ENCODE data around the gene NPM1. TPM values are rescaled to one million over a fixed set of nuclear protein-coding genes. Genes with fewer than 3 reads are reported as not detected.

Gene NPM1
- total RNA-seq, 1 experiment from 2014 or later, result 4,548 TPM

DNA sequence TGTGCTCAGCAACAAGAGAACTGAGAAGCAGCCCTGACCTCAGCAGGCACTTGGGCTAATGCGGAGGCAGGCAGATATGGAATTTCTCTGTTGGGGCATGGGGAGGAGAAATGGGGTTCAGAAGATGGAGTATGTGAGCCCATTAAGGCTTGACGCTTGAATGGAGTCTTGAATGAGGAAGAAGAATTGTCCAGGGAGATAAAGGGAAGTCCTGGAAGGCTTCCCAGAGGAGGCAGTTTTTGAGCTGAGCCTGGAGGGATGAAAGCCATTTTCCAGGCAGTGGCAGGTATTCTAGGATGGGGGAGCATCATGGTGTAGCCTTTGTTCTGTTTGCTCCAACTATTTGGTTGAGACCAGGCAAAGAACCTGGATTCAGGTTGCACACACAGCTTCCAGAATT is 66.3 kb downstream of the NPM1 start:
- Mint-ChIP-seq H3K36me3 (ENCODE audit: insufficient read depth, unreplicated experiment) (no peaks in the 10 kb centered on the region), H3K4me3 (ENCODE audit: unreplicated experiment) (no peak overlapping the region), H3K27me3 (ENCODE audit: insufficient read depth, unreplicated experiment) (peaks cover 4% of the 10 kb centered on the region), H3K4me1 (ENCODE audit: insufficient read depth, unreplicated experiment) (no peaks in the 10 kb centered on the region), H3K27ac (ENCODE audit: low read depth, unreplicated experiment) (no peak overlapping the region), H3K9me3 (ENCODE audit: unreplicated experiment) (no peaks in the 10 kb centered on the region)
- POLR2A ChIA-PET, result interaction anchor here (1.0 kb wide), 1 partner anchor 10 kb away, joined by 5 read pairs; no protein-coding TSS in a partner anchor
- CTCF ChIA-PET, result interaction anchor here (0.6 to 1.2 kb wide), 4 partner anchors 21 to 654 kb away, joined by 3 read pairs; no protein-coding TSS in a partner anchor
- no TSS peak for BruUV-seq (replicated peaks)
- TF ChIP-seq, protein P1, sequence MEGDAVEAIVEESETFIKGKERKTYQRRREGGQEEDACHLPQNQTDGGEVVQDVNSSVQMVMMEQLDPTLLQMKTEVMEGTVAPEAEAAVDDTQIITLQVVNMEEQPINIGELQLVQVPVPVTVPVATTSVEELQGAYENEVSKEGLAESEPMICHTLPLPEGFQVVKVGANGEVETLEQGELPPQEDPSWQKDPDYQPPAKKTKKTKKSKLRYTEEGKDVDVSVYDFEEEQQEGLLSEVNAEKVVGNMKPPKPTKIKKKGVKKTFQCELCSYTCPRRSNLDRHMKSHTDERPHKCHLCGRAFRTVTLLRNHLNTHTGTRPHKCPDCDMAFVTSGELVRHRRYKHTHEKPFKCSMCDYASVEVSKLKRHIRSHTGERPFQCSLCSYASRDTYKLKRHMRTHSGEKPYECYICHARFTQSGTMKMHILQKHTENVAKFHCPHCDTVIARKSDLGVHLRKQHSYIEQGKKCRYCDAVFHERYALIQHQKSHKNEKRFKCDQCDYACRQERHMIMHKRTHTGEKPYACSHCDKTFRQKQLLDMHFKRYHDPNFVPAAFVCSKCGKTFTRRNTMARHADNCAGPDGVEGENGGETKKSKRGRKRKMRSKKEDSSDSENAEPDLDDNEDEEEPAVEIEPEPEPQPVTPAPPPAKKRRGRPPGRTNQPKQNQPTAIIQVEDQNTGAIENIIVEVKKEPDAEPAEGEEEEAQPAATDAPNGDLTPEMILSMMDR (IDR thresholded peaks at IDR 0.05; ENCODE audit: unreplicated experiment), result no peak
- DNase-seq (ENCODE audit: unreplicated experiment), result no peak
- intact Hi-C loops (cut with micrococcal nuclease), result no loop called here

DNA sequence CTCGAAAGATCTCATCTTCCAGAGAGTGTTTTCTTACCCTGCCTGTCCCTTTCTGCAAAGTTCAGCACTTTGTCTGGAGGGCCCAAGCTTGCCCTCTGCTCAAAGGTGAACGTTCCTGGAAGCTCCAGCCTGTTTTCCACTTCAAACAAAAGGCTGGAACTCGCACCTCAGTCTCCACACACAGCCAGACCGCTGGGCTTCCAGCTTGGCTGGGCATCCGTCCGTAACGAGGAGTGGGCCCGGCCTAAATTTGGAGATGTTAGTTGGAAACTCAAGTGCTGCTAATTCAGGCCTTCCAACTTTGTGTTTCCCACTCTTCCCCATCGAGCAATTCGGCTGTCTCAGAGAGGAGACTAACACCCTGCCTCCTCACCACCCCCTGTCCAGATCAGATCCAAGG is 66.9 kb downstream of the NPM1 start:
- TF ChIP-seq, protein P1 (IDR thresholded peaks at IDR 0.05; ENCODE audit: unreplicated experiment), result no peak
- CTCF ChIA-PET, result interaction anchor here (0.6 to 0.8 kb wide), 5 partner anchors 12 to 653 kb away, joined by 3 read pairs; no protein-coding TSS in a partner anchor
- Mint-ChIP-seq H3K36me3 (ENCODE audit: insufficient read depth, unreplicated experiment) (no peaks in the 10 kb centered on the region), H3K27me3 (ENCODE audit: insufficient read depth, unreplicated experiment) (peaks cover 9% of the 10 kb centered on the region), H3K4me3 (ENCODE audit: unreplicated experiment) (no peak overlapping the region), H3K9me3 (ENCODE audit: unreplicated experiment) (no peaks in the 10 kb centered on the region), H3K27ac (ENCODE audit: low read depth, unreplicated experiment) (no peak overlapping the region), H3K4me1 (ENCODE audit: insufficient read depth, unreplicated experiment) (no peaks in the 10 kb centered on the region)
- POLR2A ChIA-PET, result no interaction called here
- no TSS peak for BruUV-seq (replicated peaks)
- DNase-seq (ENCODE audit: unreplicated experiment), result no peak
- intact Hi-C loops (cut with micrococcal nuclease), result no loop called here

DNA sequence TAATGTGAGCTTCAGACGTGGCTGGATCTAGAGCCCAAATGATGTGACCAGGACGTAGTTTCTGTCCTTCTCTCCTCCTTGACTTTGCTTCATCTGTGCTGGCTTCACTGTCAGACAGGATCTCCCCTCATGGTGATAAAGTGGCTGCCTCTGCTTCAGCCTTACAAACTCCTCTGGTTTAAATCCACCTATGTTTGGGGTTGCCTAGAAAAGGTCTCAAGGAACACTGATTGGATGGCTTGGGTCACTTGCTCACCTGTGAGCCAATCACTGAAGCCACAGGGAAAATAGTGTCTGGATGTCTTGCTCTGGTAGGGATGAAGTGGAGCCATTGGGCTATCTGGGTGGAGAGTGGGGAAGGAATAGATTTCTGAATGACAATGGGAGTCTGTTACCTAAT is 67.9 kb downstream of the NPM1 start:
- H3K4me3 Mint-ChIP-seq (ENCODE audit: unreplicated experiment), result no peak overlapping the region
- CTCF ChIA-PET, result no interaction called here
- no peak overlapping the region for H3K27ac Mint-ChIP-seq (ENCODE audit: low read depth, unreplicated experiment)

DNA sequence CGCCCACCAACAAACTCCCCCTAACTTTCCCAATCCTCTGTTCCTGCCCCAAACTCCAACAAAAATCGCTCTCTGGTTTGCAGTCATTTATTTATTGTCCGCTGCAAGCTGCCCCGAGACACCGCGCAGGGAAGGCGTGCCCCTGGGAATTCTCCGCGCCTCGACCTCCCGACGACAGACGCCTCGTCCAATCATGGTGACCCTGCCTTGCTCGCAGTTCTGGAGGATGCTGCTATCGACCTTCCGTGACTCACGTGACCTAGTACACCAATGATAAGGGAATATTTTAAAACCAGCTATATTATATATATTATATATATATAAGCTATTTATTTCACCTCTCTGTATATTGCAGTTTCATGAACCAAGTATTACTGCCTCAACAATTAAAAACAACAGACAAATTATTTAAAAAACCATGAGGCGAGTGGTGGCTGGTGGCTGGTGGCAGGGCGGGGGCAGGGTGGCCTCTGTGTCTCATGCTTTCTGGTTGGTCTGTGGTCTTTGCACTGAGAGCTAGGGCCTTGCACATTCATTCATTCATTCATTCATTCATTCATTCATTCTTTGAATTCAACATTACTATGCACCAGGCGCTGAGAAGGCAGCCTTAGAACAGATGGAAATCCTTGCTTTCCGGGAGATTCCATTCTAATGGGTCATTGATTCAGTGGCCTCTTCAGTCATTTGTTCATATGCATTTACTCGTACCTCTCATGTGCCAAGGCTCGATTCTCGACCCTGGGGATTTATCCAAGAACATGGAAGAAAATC is 69.7 kb downstream of the NPM1 start:
- Mint-ChIP-seq H3K4me3 (ENCODE audit: unreplicated experiment) (no peak overlapping the region), H3K27ac (ENCODE audit: low read depth, unreplicated experiment) (no peak overlapping the region), H3K27me3 (ENCODE audit: insufficient read depth, unreplicated experiment) (peaks cover 13% of the 10 kb centered on the region), H3K9me3 (ENCODE audit: unreplicated experiment) (no peaks in the 10 kb centered on the region), H3K4me1 (ENCODE audit: insufficient read depth, unreplicated experiment) (no peaks in the 10 kb centered on the region), H3K36me3 (ENCODE audit: insufficient read depth, unreplicated experiment) (no peaks in the 10 kb centered on the region)
- no peak for DNase-seq (ENCODE audit: unreplicated experiment)
- TF ChIP-seq, protein P1 (IDR thresholded peaks at IDR 0.05; ENCODE audit: unreplicated experiment), result no peak
- no TSS peak for BruUV-seq (replicated peaks)
- intact Hi-C loops (cut with micrococcal nuclease), result no loop called here
- CTCF ChIA-PET, result interaction anchor here (1.3 kb wide), 1 partner anchor 389 kb away, joined by 4 read pairs; no protein-coding TSS in a partner anchor
- POLR2A ChIA-PET, result no interaction called here

More for the DNA sequence above, 67.9 kb downstream of the NPM1 start:
- Mint-ChIP-seq H3K9me3 (ENCODE audit: unreplicated experiment) (no peaks in the 10 kb centered on the region), H3K4me1 (ENCODE audit: insufficient read depth, unreplicated experiment) (no peaks in the 10 kb centered on the region), H3K36me3 (ENCODE audit: insufficient read depth, unreplicated experiment) (no peaks in the 10 kb centered on the region), H3K27me3 (ENCODE audit: insufficient read depth, unreplicated experiment) (peaks cover 13% of the 10 kb centered on the region)
- POLR2A ChIA-PET, result interaction anchor here (0.7 kb wide), 1 partner anchor 435 kb away, joined by 3 read pairs; no protein-coding TSS in a partner anchor
- BruUV-seq (replicated peaks), result no TSS peak
- intact Hi-C loops (cut with micrococcal nuclease), result no loop called here
- DNase-seq (ENCODE audit: unreplicated experiment), result no peak
- TF ChIP-seq, protein P1 (IDR thresholded peaks at IDR 0.05; ENCODE audit: unreplicated experiment), result no peak
